Mammary epithelial cell (primary cell): Measurements from ENCODE around the gene SMIM24.

Source experiments
- CTCF ChIP-seq, 2 donors: IDR thresholded peaks in 1 of 2; conservative IDR thresholded peaks in 1 of 2; 2 replicates each; pipeline ENCODE4 v1.5.1; 2011 to 2012; ENCODE audit warnings: inconsistent platforms in 2 of 2, low read length in 2 of 2, mild to moderate bottlenecking in 2 of 2, control low read depth in 1 of 2, low read depth in 1 of 2; ENCODE audit not compliant: insufficient read depth in 1 of 2; ENCODE audit errors: extremely low read depth in 1 of 2
- EZH2 ChIP-seq: IDR thresholded peaks from 2 replicates; pipeline ENCODE4 v1.6.1; 2012; ENCODE audit warnings: low read length, inconsistent platforms, borderline replicate concordance

- TF ChIP-seq CTCF (conservative IDR thresholded peaks at IDR 0.05 in 1 of 2, IDR thresholded peaks at IDR 0.05 in 1 of 2; ENCODE audit: extremely low read depth in 1 of 2, insufficient read depth in 1 of 2, low read depth in 1 of 2, low read length in 2 of 2) (no peak), EZH2 (no peak)
Observed at GRCh38 chr19:3450796-3451411, 29.4 kb downstream of the SMIM24 start.
